ENCODE results near the gene PIGU. TPM values are rescaled to one million over a fixed set of nuclear protein-coding genes. Genes with fewer than 3 reads are reported as not detected.

The PIGU gene
- total and polyA plus RNA-seq, 12 donors = 11.0 to 23.8 (median 14.6) TPM

DNA sequence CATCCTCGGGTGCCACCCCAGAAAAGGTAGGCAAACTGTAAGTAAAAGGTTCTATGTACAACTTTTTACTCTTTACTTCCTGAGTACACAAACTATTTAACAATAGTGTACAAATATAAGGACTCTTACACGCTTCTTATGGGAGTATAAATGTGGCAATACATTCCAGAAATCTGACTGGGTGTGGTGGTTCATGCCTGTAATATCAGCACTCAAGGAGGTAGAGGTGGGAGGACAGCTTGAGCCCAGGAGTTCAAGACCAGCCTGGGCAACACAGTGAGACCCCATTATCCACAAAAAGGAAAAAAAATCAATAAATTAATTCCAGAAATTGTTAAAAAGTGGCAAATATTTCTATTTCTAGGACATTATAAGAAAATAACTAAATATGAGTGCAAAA lies 48.9 kb downstream of the PIGU start:
- Histone ChIP-seq H3K9me3 (no peaks in the 10 kb centered on the region), H3K27ac (peak overlapping the region; percentile 50 to 75 (median 70)), H3K27me3 (no peaks in the 10 kb centered on the region), H3K4me3 (no peak overlapping the region), H3K36me3 (peaks cover 0 to 34% (median 7%) of the 10 kb centered on the region in 9 donors), H3K4me1 (peaks cover 0 to 24% (median 7%) of the 10 kb centered on the region in 9 donors)
- DNase-seq (no peak), ATAC-seq (no peak)
- intact Hi-C loops (cut with DNase I) = loop anchor here in 1 of 10 donors (2.0 kb wide), 1 partner anchor 77 kb away; the partner anchor contains the start of gene TP53INP2
- WGBS, 2 donors = 81 to 86% methylated on average over 2 of the region's 2 CpGs
- TF ChIP-seq, protein P1, sequence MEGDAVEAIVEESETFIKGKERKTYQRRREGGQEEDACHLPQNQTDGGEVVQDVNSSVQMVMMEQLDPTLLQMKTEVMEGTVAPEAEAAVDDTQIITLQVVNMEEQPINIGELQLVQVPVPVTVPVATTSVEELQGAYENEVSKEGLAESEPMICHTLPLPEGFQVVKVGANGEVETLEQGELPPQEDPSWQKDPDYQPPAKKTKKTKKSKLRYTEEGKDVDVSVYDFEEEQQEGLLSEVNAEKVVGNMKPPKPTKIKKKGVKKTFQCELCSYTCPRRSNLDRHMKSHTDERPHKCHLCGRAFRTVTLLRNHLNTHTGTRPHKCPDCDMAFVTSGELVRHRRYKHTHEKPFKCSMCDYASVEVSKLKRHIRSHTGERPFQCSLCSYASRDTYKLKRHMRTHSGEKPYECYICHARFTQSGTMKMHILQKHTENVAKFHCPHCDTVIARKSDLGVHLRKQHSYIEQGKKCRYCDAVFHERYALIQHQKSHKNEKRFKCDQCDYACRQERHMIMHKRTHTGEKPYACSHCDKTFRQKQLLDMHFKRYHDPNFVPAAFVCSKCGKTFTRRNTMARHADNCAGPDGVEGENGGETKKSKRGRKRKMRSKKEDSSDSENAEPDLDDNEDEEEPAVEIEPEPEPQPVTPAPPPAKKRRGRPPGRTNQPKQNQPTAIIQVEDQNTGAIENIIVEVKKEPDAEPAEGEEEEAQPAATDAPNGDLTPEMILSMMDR (IDR thresholded peaks at IDR 0.05) = no peak

GRCh38 chr20:34627458-34627857 lies 49.4 kb downstream of the PIGU start:
- TF ChIP-seq, protein P1 (IDR thresholded peaks at IDR 0.05) = no peak
- Histone ChIP-seq H3K4me1 (peaks cover 0 to 24% (median 7%) of the 10 kb centered on the region in 9 donors), H3K4me3 (peak overlapping the region in 1 of 10 donors; percentile 0), H3K36me3 (peaks cover 0 to 34% (median 1%) of the 10 kb centered on the region in 9 donors), H3K9me3 (no peaks in the 10 kb centered on the region), H3K27me3 (no peaks in the 10 kb centered on the region), H3K27ac (peak overlapping the region; percentile 50 to 75 (median 70))
- peak in 6 of 8 donors; percentile 48 to 69 (median 55) for ATAC-seq
- WGBS, 2 donors = 56 to 60% methylated on average over 5 of the region's 5 CpGs
- intact Hi-C loops (cut with DNase I) = no loop called here
- DNase-seq = no peak

DNA sequence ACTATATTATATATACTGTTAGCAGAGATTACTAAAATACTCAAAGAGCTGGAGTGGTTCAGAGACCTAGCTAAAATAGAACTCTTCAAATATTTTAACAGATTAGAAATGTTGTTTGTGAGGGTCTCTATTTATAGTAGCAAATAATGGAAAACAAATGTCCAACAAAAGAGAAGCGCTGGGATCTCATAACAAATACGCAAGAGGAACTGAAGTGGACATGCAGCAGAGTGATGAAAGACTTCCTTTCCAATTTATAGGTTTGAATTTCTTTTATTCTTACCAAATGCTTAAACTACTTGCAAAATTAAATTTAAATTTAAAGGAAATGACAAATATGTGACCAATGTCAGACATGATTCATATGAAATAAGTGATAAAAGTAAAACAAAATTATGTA lies 49.9 kb downstream of the PIGU start:
- 35 to 48% methylated on average over 2 of the region's 2 CpGs for WGBS, 2 donors
- H3K9me3 ChIP-seq = no peaks in the 10 kb centered on the region
- peak in 3 of 8 donors; percentile 45 to 57 (median 53) for ATAC-seq
- H3K27me3 ChIP-seq = no peaks in the 10 kb centered on the region
- peak overlapping the region; percentile 50 to 75 (median 70) for H3K27ac ChIP-seq
- H3K4me1 ChIP-seq = peaks cover 0 to 24% (median 7%) of the 10 kb centered on the region in 9 donors
- TF ChIP-seq, protein P1 (IDR thresholded peaks at IDR 0.05) = no peak
- intact Hi-C loops (cut with DNase I) = no loop called here
- H3K4me3 ChIP-seq = peak overlapping the region in 1 of 10 donors; percentile 0
- H3K36me3 ChIP-seq = peaks cover 0 to 34% (median 0%) of the 10 kb centered on the region in 9 donors
- no peak for DNase-seq

DNA sequence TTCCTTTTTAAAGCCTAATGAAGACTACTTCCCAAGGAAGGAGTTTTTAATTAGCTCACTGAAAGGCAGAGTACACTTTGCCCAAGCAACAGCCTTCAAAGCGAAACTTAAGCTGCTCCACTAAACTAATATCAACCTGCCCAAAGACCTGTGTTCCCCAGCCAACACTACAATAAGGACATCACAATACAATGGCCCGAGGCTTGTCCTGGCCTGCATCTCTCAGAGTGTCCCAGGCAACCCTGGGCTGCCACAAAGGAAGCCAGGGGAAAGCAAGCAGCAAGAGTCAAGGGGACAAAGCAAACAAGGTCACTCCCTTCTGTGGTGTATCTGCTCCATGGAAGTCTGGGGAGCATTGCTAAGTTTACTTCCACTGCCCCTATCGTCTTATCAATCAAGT lies 52.3 kb downstream of the PIGU start:
- H3K9me3 ChIP-seq = no peaks in the 10 kb centered on the region
- H3K36me3 ChIP-seq = peaks cover 0 to 33% (median 0%) of the 10 kb centered on the region in 9 donors
- intact Hi-C loops (cut with DNase I) = no loop called here
- H3K4me1 ChIP-seq = peaks cover 0 to 26% (median 7%) of the 10 kb centered on the region in 9 donors
- no peaks in the 10 kb centered on the region for H3K27me3 ChIP-seq
- H3K4me3 ChIP-seq = no peak overlapping the region
- 87 to 88% methylated on average over 3 of the region's 3 CpGs for WGBS, 2 donors
- no peak for DNase-seq
- TF ChIP-seq, protein P1 (IDR thresholded peaks at IDR 0.05) = no peak
- no peak for ATAC-seq
- H3K27ac ChIP-seq = peak overlapping the region in 2 of 10 donors; percentile 23 to 33

Measured in heart right ventricle (tissue), 16 donors.